Endothelial cell of umbilical vein (primary cell): ENCODE measurements around the gene GALNT17. TPM values are rescaled to one million over a fixed set of nuclear protein-coding genes. Genes with fewer than 3 reads are reported as not detected.

Experiments used
- BruUV-seq: library from RNA; stranded (reverse); fragments of 400-500 nt; replicated peaks from 2 replicates; lab custom pipeline; 2021; lab: Mats Ljungman, UMichigan
- CTCF ChIA-PET: fragments of 300-600, 350-600 bp; sonication (Branson Sonifier 250); formaldehyde crosslinking; loops from one replicate; lab custom pipeline; 2021; ENCODE audit warnings: antibody characterized with exemption, inconsistent platforms; lab: Charles Lee
- POLR2A ChIA-PET: fragments of 300-600, 350-600 bp; sonication (Branson Sonifier 250); formaldehyde crosslinking; loops from one replicate; lab custom pipeline; 2021; ENCODE audit warnings: antibody characterized with exemption, inconsistent platforms; lab: Charles Lee
- DNase-seq: peaks from one replicate; pipeline ENCODE4 v3.0.0-alpha.2; 2011; ENCODE audit warnings: low read depth, low spot score
- FAIRE-seq: peaks from 2 replicates; lab custom pipeline; 2011; peaks lifted over from hg19 to GRCh38; lab: Jason Lieb, UNC
- H2AFZ ChIP-seq: 2 replicates; pipeline ENCODE4 v1.6.0; 2012; ENCODE audit warnings: low read depth, low read length, control low read depth, inconsistent platforms
- H3K27ac ChIP-seq: 2 replicates; pipeline ENCODE4 v1.5.1; 2011; ENCODE audit warnings: low read depth, mild to moderate bottlenecking, control low read depth, low read length, moderate library complexity; ENCODE audit not compliant: insufficient read depth
- H3K27me3 ChIP-seq, 2 experiments: 2 replicates each; pipeline versions ENCODE4 v1.6.0 to v1.6.1; 2011; ENCODE audit warnings: low read length in 2 of 2, mixed read lengths in 1 of 2; ENCODE audit not compliant: control insufficient read depth in 2 of 2, insufficient read depth in 2 of 2
- H3K36me3 ChIP-seq, 2 experiments: 2 replicates in 1 of 2; 3 replicates in 1 of 2; pipeline ENCODE4 v1.5.1; 2011; ENCODE audit warnings: low read length in 2 of 2, mild to moderate bottlenecking in 1 of 2, moderate library complexity in 1 of 2; ENCODE audit not compliant: control insufficient read depth in 2 of 2, insufficient read depth in 2 of 2; ENCODE audit errors: extremely low read depth in 1 of 2
- H3K4me1 ChIP-seq: 3 replicates; pipeline ENCODE4 v1.5.1; 2011; ENCODE audit warnings: mild to moderate bottlenecking, low read length; ENCODE audit not compliant: control insufficient read depth, insufficient read depth; ENCODE audit errors: extremely low read depth
- H3K4me2 ChIP-seq: 2 replicates; pipeline ENCODE4 v1.6.1; 2011; ENCODE audit warnings: low read length, control low read depth, mixed read lengths; ENCODE audit not compliant: insufficient read depth
- H3K4me3 ChIP-seq, 3 experiments: fragments of 200-600 bp in 1 of 3; sonication (generic), shearing (Covaris generic) in 1 of 3; replicated peaks in 1 of 3; 2 replicates each; pipeline ENCODE4 v1.5.1; 2011 to 2016; ENCODE audit warnings: control low read depth in 3 of 3, low read length in 3 of 3, mild to moderate bottlenecking in 2 of 3, inconsistent platforms in 1 of 3, low read depth in 1 of 3, moderate library complexity in 1 of 3; ENCODE audit not compliant: insufficient read depth in 1 of 3
- H3K79me2 ChIP-seq: 2 replicates; pipeline ENCODE4 v1.6.0; 2012; ENCODE audit warnings: low read length, inconsistent platforms; ENCODE audit not compliant: control insufficient read depth, insufficient read depth
- H3K9ac ChIP-seq: replicated peaks from 2 replicates; pipeline ENCODE3; 2011; ENCODE audit warnings: low read length, control low read depth; ENCODE audit not compliant: insufficient read depth; ENCODE audit errors: extremely low read depth
- H3K9me1 ChIP-seq: replicated peaks from 3 replicates; pipeline ENCODE4 v1.6.0; 2011; ENCODE audit warnings: mild to moderate bottlenecking, low read length; ENCODE audit not compliant: control insufficient read depth, insufficient read depth; ENCODE audit errors: extremely low read depth
- H3K9me3 ChIP-seq: replicated peaks from 2 replicates; pipeline ENCODE4 v1.5.1; 2012; ENCODE audit warnings: low read length, inconsistent platforms; ENCODE audit not compliant: control insufficient read depth, insufficient read depth
- H4K20me1 ChIP-seq: replicated peaks from 2 replicates; pipeline ENCODE3; 2011; ENCODE audit warnings: mild to moderate bottlenecking, low read length; ENCODE audit not compliant: control insufficient read depth, insufficient read depth; ENCODE audit errors: extremely low read depth
- EZH2 ChIP-seq: IDR thresholded peaks from 2 replicates; pipeline ENCODE4 v1.6.1; 2012; ENCODE audit warnings: borderline replicate concordance, low read depth, mild to moderate bottlenecking, moderate library complexity, low read length, inconsistent platforms; ENCODE audit not compliant: severe bottlenecking
- FOS ChIP-seq: IDR thresholded peaks from 2 replicates; pipeline ENCODE4 v1.6.1; 2011; ENCODE audit warnings: mild to moderate bottlenecking, low read length, moderate library complexity, borderline replicate concordance; ENCODE audit not compliant: insufficient read depth
- GATA2 ChIP-seq: IDR thresholded peaks from 2 replicates; pipeline ENCODE4 v1.7.0; 2011; ENCODE audit warnings: low read depth, mild to moderate bottlenecking, moderate library complexity, mixed read lengths, low read length; ENCODE audit not compliant: insufficient read length, insufficient read depth
- JUN ChIP-seq: IDR thresholded peaks from 2 replicates; pipeline ENCODE4 v1.6.1; 2011; ENCODE audit warnings: borderline replicate concordance, low read depth; ENCODE audit not compliant: insufficient read length, insufficient read depth
- MAX ChIP-seq: IDR thresholded peaks from 2 replicates; pipeline ENCODE4 v1.6.1; 2011; ENCODE audit not compliant: insufficient read depth, insufficient read length
- MYC ChIP-seq: IDR thresholded peaks from one replicate; pipeline ENCODE4 v1.6.1; 2011; ENCODE audit warnings: mild to moderate bottlenecking, low read depth, low read length
- POLR2A ChIP-seq: IDR thresholded peaks from 2 replicates; pipeline ENCODE4 v1.6.1; 2012; ENCODE audit warnings: low read depth, mild to moderate bottlenecking, control low read depth, low read length
- POLR2AphosphoS5 ChIP-seq: IDR thresholded peaks from 2 replicates; pipeline ENCODE4 v1.6.1; 2012; ENCODE audit warnings: low read depth, mild to moderate bottlenecking, control low read depth, low read length, moderate library complexity; ENCODE audit not compliant: insufficient read depth
- dilution Hi-C: fragments of 300-500 bp; cut with MboI; formaldehyde crosslinking; loops from one replicate; pipeline ENCODE4 v1.15.0; 2019; ENCODE audit warnings: low sequenced_read_pairs; ENCODE audit not compliant: extremely low pct_ligation_motif_present
- intact Hi-C: fragments of 100-400 bp; cut with micrococcal nuclease; formaldehyde crosslinking; loops from one replicate; pipeline ENCODE4 v1.10.0; 2022
- polyA plus RNA-seq, 4 experiments: library from polyadenylated mRNA; depleted of rRNA in 3 of 4; stranded (reverse) in 3 of 4; unstranded in 1 of 4; fragments of >200 nt; gene quantifications; 2 replicates each; pipeline versions ENCODE4 v1.2.1 to v1.2.3, GENCODE V29; 2011 to 2012; ENCODE audit warnings: missing spikeins in 1 of 4
- total RNA-seq: library from RNA; stranded (reverse); gene quantifications from 2 replicates; pipeline ENCODE4 v1.2.3, GENCODE V29; 2021
- TF ChIP-seq, protein P1 (sequence below), 2 donors: IDR thresholded peaks; 1 replicate in 1 of 2; 2 replicates in 1 of 2; pipeline ENCODE4 v1.5.1; 2011; ENCODE audit warnings: low read length in 2 of 2, mild to moderate bottlenecking in 2 of 2, moderate library complexity in 2 of 2, control low read depth in 1 of 2, inconsistent platforms in 1 of 2, low read depth in 1 of 2; ENCODE audit not compliant: insufficient read depth in 1 of 2; ENCODE audit errors: extremely low read depth in 1 of 2

Gene GALNT17
- total and polyA plus RNA-seq, 2 donors (not counting 3 experiments of a cell fraction or from before 2014, with no cell fraction given): not detected

DNA sequence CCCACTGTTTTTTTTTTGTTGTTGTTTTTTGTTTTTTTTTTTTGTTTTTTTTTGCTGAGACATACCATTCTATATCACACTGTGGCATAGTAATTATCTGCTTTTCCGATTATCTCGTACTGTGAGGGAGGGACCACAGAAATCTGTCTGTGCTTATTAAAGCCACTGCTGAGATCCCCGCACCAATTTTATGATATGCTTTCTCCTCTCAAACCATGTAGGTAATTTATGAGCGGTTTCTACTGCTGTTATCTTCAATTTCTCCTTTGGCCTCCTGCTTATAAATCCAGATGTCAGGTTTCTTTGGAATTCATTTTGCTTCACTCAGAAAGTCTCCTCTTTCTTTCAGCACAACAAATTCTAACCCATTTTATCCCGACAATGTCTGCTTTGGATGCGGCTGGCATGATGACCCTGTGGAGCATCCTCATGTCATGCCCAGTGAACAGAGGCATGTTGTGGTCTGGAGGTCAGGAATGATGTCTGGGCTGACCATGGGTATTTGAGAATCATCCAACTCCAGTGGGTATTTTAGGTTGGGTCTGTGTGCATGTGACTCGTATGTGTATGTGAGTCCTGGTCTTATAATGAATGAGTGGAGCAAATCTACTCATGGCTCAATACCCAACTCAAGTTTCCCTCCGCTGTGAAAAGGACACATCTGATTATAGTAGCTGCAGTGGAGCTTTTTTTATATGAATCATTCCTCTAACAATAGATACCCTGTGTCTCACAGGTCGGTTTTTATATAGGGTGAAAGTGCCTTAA lies 213.4 kb downstream of the GALNT17 start:
- H3K36me3 ChIP-seq: no peaks in the 10 kb centered on the region
- H3K79me2 ChIP-seq: no peaks in the 10 kb centered on the region
- intact Hi-C loops (no loop called here), dilution Hi-C loops (no loop called here)
- ChIA-PET POLR2A (no interaction called here), CTCF (no interaction called here)
- no peak overlapping the region for H3K4me3 ChIP-seq
- peaks cover 8% of the 10 kb centered on the region for H3K9me3 ChIP-seq
- H4K20me1 ChIP-seq: no peaks in the 10 kb centered on the region
- H3K4me2 ChIP-seq: no peak overlapping the region
- no peaks in the 10 kb centered on the region for H3K9me1 ChIP-seq
- no peak overlapping the region for H3K27ac ChIP-seq
- no peaks in the 10 kb centered on the region for H3K4me1 ChIP-seq
- TF ChIP-seq, protein P1, sequence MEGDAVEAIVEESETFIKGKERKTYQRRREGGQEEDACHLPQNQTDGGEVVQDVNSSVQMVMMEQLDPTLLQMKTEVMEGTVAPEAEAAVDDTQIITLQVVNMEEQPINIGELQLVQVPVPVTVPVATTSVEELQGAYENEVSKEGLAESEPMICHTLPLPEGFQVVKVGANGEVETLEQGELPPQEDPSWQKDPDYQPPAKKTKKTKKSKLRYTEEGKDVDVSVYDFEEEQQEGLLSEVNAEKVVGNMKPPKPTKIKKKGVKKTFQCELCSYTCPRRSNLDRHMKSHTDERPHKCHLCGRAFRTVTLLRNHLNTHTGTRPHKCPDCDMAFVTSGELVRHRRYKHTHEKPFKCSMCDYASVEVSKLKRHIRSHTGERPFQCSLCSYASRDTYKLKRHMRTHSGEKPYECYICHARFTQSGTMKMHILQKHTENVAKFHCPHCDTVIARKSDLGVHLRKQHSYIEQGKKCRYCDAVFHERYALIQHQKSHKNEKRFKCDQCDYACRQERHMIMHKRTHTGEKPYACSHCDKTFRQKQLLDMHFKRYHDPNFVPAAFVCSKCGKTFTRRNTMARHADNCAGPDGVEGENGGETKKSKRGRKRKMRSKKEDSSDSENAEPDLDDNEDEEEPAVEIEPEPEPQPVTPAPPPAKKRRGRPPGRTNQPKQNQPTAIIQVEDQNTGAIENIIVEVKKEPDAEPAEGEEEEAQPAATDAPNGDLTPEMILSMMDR (IDR thresholded peaks at IDR 0.05; ENCODE audit: extremely low read depth in 1 of 2, insufficient read depth in 1 of 2, low read depth in 1 of 2, low read length in 2 of 2): no peak
- TF ChIP-seq JUN: no peak
- TF ChIP-seq MYC: no peak
- no peak for TF ChIP-seq EZH2
- no peak for TF ChIP-seq POLR2A
- no peak for TF ChIP-seq GATA2
- TF ChIP-seq POLR2AphosphoS5: no peak
- no peak for TF ChIP-seq MAX
- TF ChIP-seq FOS: no peak
- FAIRE-seq (no peak), DNase-seq (no peak)
- H3K27me3 ChIP-seq: no peaks in the 10 kb centered on the region
- no TSS peak for BruUV-seq
- H2AFZ ChIP-seq: no peak overlapping the region
- H3K9ac ChIP-seq: no peak overlapping the region
